GM18951 (cell line): ENCODE measurements around the gene SSBP2.

Experiments
- POLR2A ChIP-seq: IDR thresholded peaks from 4 replicates; pipeline ENCODE4 v1.6.1; 2011; ENCODE audit warnings: mild to moderate bottlenecking; ENCODE audit not compliant: insufficient read length, insufficient read depth; ENCODE audit errors: extremely low read depth
- in situ Hi-C: fragments of 300-500 bp; cut with MboI; formaldehyde crosslinking; loops from one replicate; pipeline ENCODE4 v1.12.0; 2022; ENCODE audit warnings: low sequenced_read_pairs, mixed read lengths, inconsistent platforms; ENCODE audit not compliant: unreplicated experiment

The SSBP2 gene

GRCh38 chr5:81552852-81553566 lies 197.9 kb downstream of the SSBP2 start:
- in situ Hi-C loops: no loop called here

GRCh38 chr5:81549123-81549522 lies 201.8 kb downstream of the SSBP2 start:
- no peak for TF ChIP-seq POLR2A
- in situ Hi-C loops: no loop called here

More at GRCh38 chr5:81552852-81553566, 197.9 kb downstream of the SSBP2 start:
- TF ChIP-seq POLR2A: no peak

- in situ Hi-C loops: no loop called here
- no peak for TF ChIP-seq POLR2A
Measured at GRCh38 chr5:81547001-81547400, 203.9 kb downstream of the SSBP2 start.

- in situ Hi-C loops: no loop called here
- TF ChIP-seq POLR2A: no peak
Measured at GRCh38 chr5:81545911-81546310, 205.0 kb downstream of the SSBP2 start.

GRCh38 chr5:81544351-81545018 lies 206.4 kb downstream of the SSBP2 start:
- in situ Hi-C loops: no loop called here
- no peak for TF ChIP-seq POLR2A

- in situ Hi-C loops: no loop called here
- TF ChIP-seq POLR2A: no peak
Measured at GRCh38 chr5:81542242-81542641, 208.7 kb downstream of the SSBP2 start.

- in situ Hi-C loops: no loop called here
- no peak for TF ChIP-seq POLR2A
Measured at GRCh38 chr5:81537905-81538547, 212.9 kb downstream of the SSBP2 start.

GRCh38 chr5:81534441-81534840 lies 216.5 kb downstream of the SSBP2 start:
- in situ Hi-C loops: no loop called here
- no peak for TF ChIP-seq POLR2A

- in situ Hi-C loops: no loop called here
- TF ChIP-seq POLR2A: no peak
Measured at GRCh38 chr5:81533629-81534405, 217.1 kb downstream of the SSBP2 start.

- TF ChIP-seq POLR2A: no peak
- in situ Hi-C loops: no loop called here
Measured at GRCh38 chr5:81530919-81531318, 220.0 kb downstream of the SSBP2 start.

GRCh38 chr5:81525690-81526089 lies 225.2 kb downstream of the SSBP2 start:
- in situ Hi-C loops: no loop called here
- no peak for TF ChIP-seq POLR2A

- TF ChIP-seq POLR2A: no peak
- in situ Hi-C loops: loop anchor here (25.0 kb wide), 2 partner anchors 313 to 713 kb away; no protein-coding TSS in a partner anchor
Measured at GRCh38 chr5:81524015-81524414, 226.9 kb downstream of the SSBP2 start.

GRCh38 chr5:81522571-81522970 lies 228.3 kb downstream of the SSBP2 start:
- in situ Hi-C loops: loop anchor here (25.0 kb wide), 2 partner anchors 315 to 715 kb away; no protein-coding TSS in a partner anchor
- no peak for TF ChIP-seq POLR2A
